Natural killer cell (primary cell): ENCODE results near the gene ETNK2. TPM values are rescaled to one million over a fixed set of nuclear protein-coding genes. Genes with fewer than 3 reads are reported as not detected.

Experiments used
- ATAC-seq, 3 donors: fragments of 150-1000 bp in 2 of 3; fragments of 200-7000 bp in 1 of 3; cut with Tn5 transposase; 1 replicate in 1 of 3; 2 replicates in 2 of 3; pipeline ENCODE4 v1.10.0; 2021; ENCODE audit warnings: mild to moderate bottlenecking in 2 of 3, moderate library complexity in 2 of 3
- DNase-seq, 2 donors: peaks; one replicate each; pipeline versions ENCODE4 v3.0.0 to v3.0.0-alpha.2; 2013 to 2021; ENCODE audit warnings: mixed read lengths in 1 of 2
- H3K27ac ChIP-seq: one replicate; pipeline ENCODE4 v1.5.1; 2013; ENCODE audit warnings: mild to moderate bottlenecking, low read length
- H3K27me3 ChIP-seq: one replicate; pipeline ENCODE4 v1.6.1; 2013; ENCODE audit warnings: low read length; ENCODE audit not compliant: control insufficient read depth, insufficient read depth
- H3K36me3 ChIP-seq: one replicate; pipeline ENCODE4 v1.6.1; 2013; ENCODE audit warnings: low read length; ENCODE audit not compliant: control insufficient read depth, insufficient read depth
- H3K4me1 ChIP-seq: one replicate; pipeline ENCODE4 v1.6.1; 2013; ENCODE audit warnings: low read length; ENCODE audit not compliant: control insufficient read depth, insufficient read depth
- H3K4me3 ChIP-seq: one replicate; pipeline ENCODE4 v1.5.1; 2013; ENCODE audit warnings: low read length
- H3K9me3 ChIP-seq: one replicate; pipeline ENCODE4 v1.6.1; 2013; ENCODE audit warnings: low read length; ENCODE audit not compliant: control insufficient read depth, insufficient read depth
- H3K27ac Mint-ChIP-seq, 2 donors: one replicate each; pipeline ENCODE4 v1.8.0; 2022; ENCODE audit warnings: mild to moderate bottlenecking in 2 of 2, mixed read lengths in 2 of 2, moderate library complexity in 1 of 2
- H3K27me3 Mint-ChIP-seq, 2 donors: one replicate each; pipeline ENCODE4 v1.8.0; 2022; ENCODE audit warnings: low read depth in 2 of 2, mixed read lengths in 2 of 2
- H3K36me3 Mint-ChIP-seq: one replicate; pipeline ENCODE4 v1.8.0; 2022; ENCODE audit warnings: mixed read lengths
- H3K4me1 Mint-ChIP-seq, 2 donors: one replicate each; pipeline ENCODE4 v1.8.0; 2022; ENCODE audit warnings: mixed read lengths in 2 of 2
- H3K4me3 Mint-ChIP-seq: one replicate; pipeline ENCODE4 v1.8.0; 2022; ENCODE audit warnings: mild to moderate bottlenecking, moderate library complexity, mixed read lengths
- H3K9me3 Mint-ChIP-seq, 2 donors: one replicate each; pipeline ENCODE4 v1.8.0; 2022; ENCODE audit warnings: mixed read lengths in 2 of 2
- CTCF ChIP-seq: fragments of 200-600 bp; IDR thresholded peaks from one replicate; pipeline ENCODE4 v1.8.0; 2022; ENCODE audit warnings: antibody characterized with exemption
- WGBS: methylation state at CpG from one replicate; pipeline ENCODE4 v1.1.7; 2013; ENCODE audit warnings: missing lambda C conversion rate; ENCODE audit not compliant: insufficient coverage; 5-methylcytosine and 5-hydroxymethylcytosine counted together
- intact Hi-C: fragments of 100-400 bp; cut with micrococcal nuclease; formaldehyde crosslinking; loops from one replicate; pipeline ENCODE4 v1.14.2; 2022
- total RNA-seq, 4 donors: library from RNA; stranded (reverse); fragments of 120-200 nt in 1 of 4; gene quantifications; one replicate each; pipeline versions ENCODE4 v1.2.3 to v1.2.4, GENCODE V29; 2013 to 2022

The ETNK2 gene
- total RNA-seq, 3 donors from 2014 or later (not counting 1 experiment from before 2014, with no cell fraction given), result 5.1 to 5.8 (median 5.5) TPM

GRCh38 chr1:204126956-204127355, 24.9 kb downstream of the ETNK2 start:
- TF ChIP-seq CTCF, result no peak
- no peaks in the 10 kb centered on the region for H3K9me3 Mint-ChIP-seq
- no peaks in the 10 kb centered on the region for H3K36me3 Mint-ChIP-seq
- peaks cover 7% of the 10 kb centered on the region for H3K4me1 ChIP-seq
- no peaks in the 10 kb centered on the region for H3K9me3 ChIP-seq
- peaks cover 23% of the 10 kb centered on the region for H3K36me3 ChIP-seq
- H3K27ac ChIP-seq, result no peak overlapping the region
- peaks cover 13 to 17% of the 10 kb centered on the region in 2 donors for H3K4me1 Mint-ChIP-seq
- intact Hi-C loops, result loop anchor here (5.0 kb wide), 1 partner anchor 535 kb away; no protein-coding TSS in a partner anchor
- no peak for ATAC-seq
- no peaks in the 10 kb centered on the region for H3K27me3 ChIP-seq
- no peak for DNase-seq
- 75% methylated on average over 7 of the region's 7 CpGs for WGBS
- no peak overlapping the region for H3K4me3 Mint-ChIP-seq
- H3K27ac Mint-ChIP-seq, result no peak overlapping the region
- no peak overlapping the region for H3K4me3 ChIP-seq
- H3K27me3 Mint-ChIP-seq, result no peaks in the 10 kb centered on the region

GRCh38 chr1:204126386-204126785, 25.5 kb downstream of the ETNK2 start:
- no peak for TF ChIP-seq CTCF
- Mint-ChIP-seq H3K36me3 (no peaks in the 10 kb centered on the region), H3K4me1 (peaks cover 13 to 17% of the 10 kb centered on the region in 2 donors), H3K27ac (peak overlapping the region in 1 of 2 donors; percentile 54), H3K9me3 (no peaks in the 10 kb centered on the region), H3K4me3 (no peak overlapping the region), H3K27me3 (no peaks in the 10 kb centered on the region)
- Histone ChIP-seq H3K27me3 (no peaks in the 10 kb centered on the region), H3K4me1 (peaks cover 7% of the 10 kb centered on the region), H3K27ac (no peak overlapping the region), H3K9me3 (no peaks in the 10 kb centered on the region), H3K36me3 (peaks cover 23% of the 10 kb centered on the region), H3K4me3 (no peak overlapping the region)
- 89% methylated on average over 8 of the region's 8 CpGs for WGBS
- DNase-seq (no peak), ATAC-seq (no peak)
- intact Hi-C loops, result loop anchor here (5.0 kb wide), 1 partner anchor 534 kb away; no protein-coding TSS in a partner anchor

- Mint-ChIP-seq H3K27ac (peak overlapping the region in 1 of 2 donors; percentile 54), H3K4me3 (no peak overlapping the region), H3K27me3 (no peaks in the 10 kb centered on the region), H3K9me3 (no peaks in the 10 kb centered on the region), H3K36me3 (no peaks in the 10 kb centered on the region), H3K4me1 (peaks cover 13 to 17% of the 10 kb centered on the region in 2 donors)
- Histone ChIP-seq H3K36me3 (peaks cover 23% of the 10 kb centered on the region), H3K4me3 (no peak overlapping the region), H3K9me3 (no peaks in the 10 kb centered on the region), H3K27me3 (no peaks in the 10 kb centered on the region), H3K27ac (no peak overlapping the region), H3K4me1 (peaks cover 7% of the 10 kb centered on the region)
- WGBS, result 93% methylated on average over 18 of the region's 18 CpGs
- intact Hi-C loops, result loop anchor here (5.0 kb wide), 1 partner anchor 534 kb away; no protein-coding TSS in a partner anchor
- no peak for TF ChIP-seq CTCF
- ATAC-seq (no peak), DNase-seq (no peak)
These were observed 26.0 kb downstream of the ETNK2 start for GRCh38 chr1:204125759-204126351.

GRCh38 chr1:204124639-204125038, 27.2 kb downstream of the ETNK2 start:
- H3K27ac Mint-ChIP-seq, result no peak overlapping the region
- Histone ChIP-seq H3K9me3 (no peaks in the 10 kb centered on the region), H3K4me1 (peaks cover 7% of the 10 kb centered on the region), H3K27me3 (no peaks in the 10 kb centered on the region), H3K36me3 (peaks cover 23% of the 10 kb centered on the region), H3K27ac (no peak overlapping the region), H3K4me3 (no peak overlapping the region)
- TF ChIP-seq CTCF, result no peak
- no peaks in the 10 kb centered on the region for H3K27me3 Mint-ChIP-seq
- no peak overlapping the region for H3K4me3 Mint-ChIP-seq
- DNase-seq (no peak), ATAC-seq (no peak)
- H3K36me3 Mint-ChIP-seq, result no peaks in the 10 kb centered on the region
- intact Hi-C loops, result loop anchor here (5.0 kb wide), 1 partner anchor 532 kb away; no protein-coding TSS in a partner anchor
- H3K4me1 Mint-ChIP-seq, result peaks cover 13 to 17% of the 10 kb centered on the region in 2 donors
- WGBS, result 93% methylated on average over 22 of the region's 22 CpGs
- H3K9me3 Mint-ChIP-seq, result no peaks in the 10 kb centered on the region
